ENCODE data around the gene KRTAP12-2. TPM values are rescaled to one million over a fixed set of nuclear protein-coding genes. Genes with fewer than 3 reads are reported as not detected.
A peak's percentile ranks its signal among the peaks of the same experiment; 100 is the strongest.

KRTAP12-2 gene
- polyA plus RNA-seq (2013, experiment 1 of 2; ENCODE audit: insufficient read length) = not detected
- polyA plus RNA-seq (2013, experiment 2 of 2; ENCODE audit: insufficient read length) = not detected

- DNase-seq = no peak
Measured at GRCh38 chr21:44666401-44667320, at the start of gene KRTAP12-2. Gene KRTAP12-2 (minus strand): TSS chr21:44666927. CDS start chr21:44666886, 41 bp downstream.

GRCh38 chr21:44714905-44715304 lies 48.2 kb upstream of the KRTAP12-2 start:
- no peak for DNase-seq

GRCh38 chr21:44713846-44714245 lies 47.1 kb upstream of the KRTAP12-2 start:
- DNase-seq = no peak

DNA sequence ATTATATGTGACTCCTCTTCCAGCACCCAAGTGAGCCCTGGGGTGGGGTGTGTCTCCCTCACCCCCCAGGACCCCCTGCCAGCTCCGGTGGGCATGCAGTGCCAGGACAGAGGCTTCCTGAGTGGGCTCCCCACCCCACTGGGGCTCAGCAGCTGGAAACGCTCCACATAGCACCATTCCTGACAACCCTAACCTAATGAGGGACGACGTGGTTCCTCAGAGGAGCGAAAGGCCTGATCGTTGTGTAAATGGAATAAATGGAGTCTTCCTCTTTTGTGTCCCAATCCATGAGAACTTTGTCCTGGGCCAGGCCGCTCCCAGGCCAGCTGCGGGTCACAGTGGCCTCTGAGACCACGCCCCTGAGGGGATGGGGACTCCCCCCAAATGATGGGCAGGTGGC lies 46.4 kb upstream of the KRTAP12-2 start:
- DNase-seq = no peak

- no peak for DNase-seq
Measured at GRCh38 chr21:44712203-44713028, 45.7 kb upstream of the KRTAP12-2 start.

GRCh38 chr21:44711327-44712202 lies 44.8 kb upstream of the KRTAP12-2 start, which contains the start of gene TSPEAR:
Gene TSPEAR (minus strand): TSS chr21:44711572. CDS start chr21:44711514, 58 bp downstream.
- no peak for DNase-seq

- no peak for DNase-seq
Measured at GRCh38 chr21:44710756-44711326, 44.1 kb upstream of the KRTAP12-2 start.

DNA sequence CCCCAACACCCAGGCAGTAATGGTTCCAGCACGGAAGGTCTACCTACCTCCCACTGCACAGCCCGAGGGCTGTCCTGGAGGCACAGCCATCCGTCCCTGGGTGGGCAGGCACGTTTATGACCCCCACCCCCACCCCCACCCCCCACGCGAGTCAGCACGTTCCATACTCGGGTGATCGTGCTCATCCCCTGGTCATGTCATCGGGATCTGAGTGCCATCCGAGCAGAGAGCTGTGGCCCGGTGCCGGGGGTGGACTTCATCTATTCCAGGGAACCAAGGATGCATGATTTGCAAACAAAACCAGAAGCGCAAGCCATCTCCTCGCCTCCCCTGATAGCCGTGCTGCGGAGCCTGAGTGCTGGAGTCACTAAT lies 43.6 kb upstream of the KRTAP12-2 start:
- no peak for DNase-seq

GRCh38 chr21:44709426-44710293 lies 42.9 kb upstream of the KRTAP12-2 start:
- peak; percentile 13 for DNase-seq

- no peak for DNase-seq
Measured at GRCh38 chr21:44708866-44709425, 42.2 kb upstream of the KRTAP12-2 start.

DNA sequence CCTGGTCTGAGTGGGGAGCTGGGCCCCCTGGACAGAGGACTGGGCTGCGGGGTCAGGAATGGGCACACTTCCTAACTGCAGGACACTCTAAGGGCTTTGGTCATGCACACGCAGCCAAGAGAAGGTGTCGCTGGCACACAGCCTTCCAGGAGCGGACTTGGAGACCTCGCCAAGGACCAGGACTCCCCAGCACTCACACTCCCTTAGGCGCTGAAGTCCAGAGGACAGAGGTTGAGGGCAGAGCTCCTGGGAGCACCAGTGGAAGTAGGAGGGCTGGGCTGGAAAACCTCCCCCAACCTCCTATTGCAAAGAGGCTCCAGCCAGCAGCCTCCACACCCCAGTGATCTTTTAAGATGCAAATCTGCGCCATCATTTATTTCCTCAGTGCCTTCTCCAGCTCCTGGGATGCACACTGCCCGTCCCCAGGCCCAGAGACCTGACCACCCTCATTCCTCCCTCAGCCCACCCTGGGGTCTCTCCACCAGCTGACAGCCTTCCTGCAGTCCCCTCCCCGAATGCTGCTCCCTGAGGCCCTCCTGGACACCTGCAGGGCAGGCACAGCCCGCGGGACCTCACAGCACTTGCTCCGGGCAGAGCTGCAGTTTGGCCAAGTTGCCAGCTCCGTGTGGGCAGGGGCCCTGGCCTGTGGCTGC lies 41.6 kb upstream of the KRTAP12-2 start:
- DNase-seq = no peak

DNA sequence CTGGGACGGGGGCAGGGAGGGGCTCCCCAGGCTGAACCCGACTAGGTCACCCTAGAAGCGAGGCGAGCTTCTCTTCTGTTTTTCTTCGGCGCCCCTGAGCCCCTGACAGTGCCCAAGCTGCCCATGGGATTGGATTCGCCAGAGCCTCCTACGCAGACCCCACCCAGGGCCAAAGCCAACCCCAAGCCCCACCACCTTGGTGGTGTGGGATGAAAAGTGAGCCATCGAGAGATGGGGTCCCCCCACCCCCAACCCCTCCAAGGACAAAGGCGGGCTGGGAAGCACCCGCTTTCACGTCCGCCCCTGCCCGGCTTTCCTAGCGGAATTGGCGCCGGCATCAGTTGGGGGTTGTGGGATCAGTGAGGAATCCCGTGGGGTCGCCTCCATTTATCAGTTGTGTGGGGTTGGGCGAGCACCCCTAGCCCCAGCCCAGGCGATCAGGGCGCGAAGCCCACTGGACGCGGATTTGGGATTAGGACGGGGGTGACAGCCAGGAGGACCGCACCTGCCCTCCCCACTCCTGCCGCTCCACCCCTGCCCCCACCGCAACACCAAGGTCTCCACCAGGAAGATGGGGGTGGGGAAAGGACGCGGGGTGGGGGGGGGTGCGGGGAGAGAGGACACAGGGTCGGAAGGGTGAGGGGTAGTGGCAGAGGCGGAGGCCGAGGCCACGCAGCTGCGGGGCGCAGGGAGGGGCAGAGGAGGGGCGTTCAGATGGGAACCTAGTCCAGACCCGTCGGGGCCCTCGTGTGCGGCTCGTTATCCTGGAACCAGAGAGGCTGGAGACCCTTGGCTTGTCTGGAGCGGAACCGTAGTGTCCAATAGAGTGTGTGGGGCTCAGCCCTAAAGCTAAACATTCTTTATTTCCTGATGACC lies 40.2 kb upstream of the KRTAP12-2 start:
- no peak for DNase-seq

DNA sequence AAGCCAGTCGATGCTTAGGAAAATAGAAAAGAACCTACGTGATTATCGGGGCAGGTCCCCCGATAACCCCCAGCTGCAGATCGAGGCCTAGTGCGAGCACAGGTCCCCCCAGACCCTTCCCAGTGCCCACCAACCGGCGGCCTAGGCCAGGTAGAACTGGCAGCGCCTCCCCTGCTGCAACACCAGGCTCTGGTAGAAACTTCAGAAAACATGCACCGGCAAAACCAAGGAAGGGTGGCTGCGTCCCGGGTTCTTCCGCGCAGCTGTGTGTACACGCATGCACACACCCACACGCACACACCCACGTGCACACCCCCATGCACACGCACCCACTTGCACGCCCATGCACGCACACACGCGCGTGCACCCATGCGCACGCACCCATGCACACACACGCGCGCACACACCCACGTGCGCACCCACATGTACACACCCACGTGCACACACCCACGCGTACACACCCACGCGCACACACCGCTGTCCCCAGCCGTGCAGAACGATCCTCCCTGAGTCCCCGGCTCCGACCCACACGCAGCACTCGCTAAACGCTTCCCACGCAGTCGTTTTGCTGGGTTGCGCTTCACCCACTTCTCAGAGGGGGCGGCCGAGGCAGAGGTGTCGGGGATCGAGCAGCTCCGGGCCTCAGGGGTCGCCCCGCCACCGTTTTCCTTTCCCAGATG lies 39.4 kb upstream of the KRTAP12-2 start:
- DNase-seq = no peak

- no peak for DNase-seq
Measured at GRCh38 chr21:44704636-44705001, 37.9 kb upstream of the KRTAP12-2 start.

- no peak for DNase-seq
Measured at GRCh38 chr21:44703731-44704635, 37.3 kb upstream of the KRTAP12-2 start.

- no peak for DNase-seq
Measured at GRCh38 chr21:44702973-44703730, 36.4 kb upstream of the KRTAP12-2 start.
